Activated CD4-positive, alpha-beta memory T cell treated with anti-CD3 and anti-CD28 coated beads for 36 hours (primary cell): ENCODE measurements around the gene C2orf80. TPM values are rescaled to one million over a fixed set of nuclear protein-coding genes. Genes with fewer than 3 reads are reported as not detected.
A peak's percentile ranks its signal among the peaks of the same experiment; 100 is the strongest.
"Not testable (repeated sequence)": the region's sequence is repeated elsewhere in the genome, so short reads cannot be mapped to it uniquely, and the experiment has no call there.

Experiments
- CTCF ChIA-PET: fragments of 350-600 bp; sonication (Branson Sonifier 250); formaldehyde crosslinking; loops from one replicate; lab custom pipeline; 2021; ENCODE audit warnings: antibody characterized with exemption, inconsistent platforms; lab: Charles Lee
- POLR2A ChIA-PET: fragments of 350-600 bp; sonication (Branson Sonifier 250); formaldehyde crosslinking; loops from one replicate; lab custom pipeline; 2021; ENCODE audit warnings: antibody characterized with exemption; lab: Charles Lee
- DNase-seq: peaks from one replicate; pipeline ENCODE4 v3.0.0-alpha.2; 2020
- H3K27ac Mint-ChIP-seq: one replicate; pipeline ENCODE4 v1.8.0; 2021; ENCODE audit warnings: mixed read lengths
- H3K27me3 Mint-ChIP-seq: one replicate; pipeline ENCODE4 v1.8.0; 2021; ENCODE audit warnings: mixed read lengths
- H3K36me3 Mint-ChIP-seq: one replicate; pipeline ENCODE4 v1.8.0; 2021; ENCODE audit warnings: mixed read lengths
- H3K4me1 Mint-ChIP-seq: one replicate; pipeline ENCODE4 v1.8.0; 2021; ENCODE audit warnings: low read depth, mixed read lengths
- H3K4me3 Mint-ChIP-seq: one replicate; pipeline ENCODE4 v1.8.0; 2021; ENCODE audit warnings: mild to moderate bottlenecking, mixed read lengths
- H3K9me3 Mint-ChIP-seq: one replicate; pipeline ENCODE4 v1.8.0; 2021; ENCODE audit warnings: mixed read lengths
- intact Hi-C: fragments of 100-400 bp; cut with micrococcal nuclease; formaldehyde crosslinking; loops from one replicate; pipeline ENCODE4 v1.15.1; 2023
- total RNA-seq, 2 experiments: library from RNA; stranded (reverse); gene quantifications; one replicate each; pipeline ENCODE4 v1.2.3, GENCODE V29; 2021

C2orf80 gene
- total RNA-seq, 2 experiments from 2014 or later, result not detected

DNA sequence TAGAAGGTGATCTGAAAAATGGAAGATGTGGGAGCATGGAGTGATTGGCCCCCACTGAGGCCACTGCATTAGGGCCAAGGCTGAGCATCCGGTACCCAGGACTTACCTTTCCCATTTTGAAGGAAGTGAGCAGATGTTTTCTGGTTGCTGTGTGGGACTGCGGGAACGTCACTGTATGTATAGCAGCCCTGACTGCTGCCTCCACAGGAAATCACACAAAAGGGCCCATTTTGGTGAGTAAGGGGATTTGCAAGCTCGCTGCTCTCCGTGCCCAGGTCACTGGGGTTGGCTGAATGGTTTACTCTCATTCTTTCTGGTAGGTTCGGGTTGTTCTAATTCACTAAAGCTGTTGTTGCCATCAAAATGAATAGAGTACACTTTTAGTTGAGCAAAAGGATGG lies 43.8 kb downstream of the C2orf80 start, which contains the start of gene CRYGB:
Gene CRYGB (minus strand): TSS at position 153 of the 400 bp plus-strand sequence. CDS start 38 bp downstream, at position 115.
- H3K36me3 Mint-ChIP-seq, result no peaks in the 10 kb centered on the region

DNA sequence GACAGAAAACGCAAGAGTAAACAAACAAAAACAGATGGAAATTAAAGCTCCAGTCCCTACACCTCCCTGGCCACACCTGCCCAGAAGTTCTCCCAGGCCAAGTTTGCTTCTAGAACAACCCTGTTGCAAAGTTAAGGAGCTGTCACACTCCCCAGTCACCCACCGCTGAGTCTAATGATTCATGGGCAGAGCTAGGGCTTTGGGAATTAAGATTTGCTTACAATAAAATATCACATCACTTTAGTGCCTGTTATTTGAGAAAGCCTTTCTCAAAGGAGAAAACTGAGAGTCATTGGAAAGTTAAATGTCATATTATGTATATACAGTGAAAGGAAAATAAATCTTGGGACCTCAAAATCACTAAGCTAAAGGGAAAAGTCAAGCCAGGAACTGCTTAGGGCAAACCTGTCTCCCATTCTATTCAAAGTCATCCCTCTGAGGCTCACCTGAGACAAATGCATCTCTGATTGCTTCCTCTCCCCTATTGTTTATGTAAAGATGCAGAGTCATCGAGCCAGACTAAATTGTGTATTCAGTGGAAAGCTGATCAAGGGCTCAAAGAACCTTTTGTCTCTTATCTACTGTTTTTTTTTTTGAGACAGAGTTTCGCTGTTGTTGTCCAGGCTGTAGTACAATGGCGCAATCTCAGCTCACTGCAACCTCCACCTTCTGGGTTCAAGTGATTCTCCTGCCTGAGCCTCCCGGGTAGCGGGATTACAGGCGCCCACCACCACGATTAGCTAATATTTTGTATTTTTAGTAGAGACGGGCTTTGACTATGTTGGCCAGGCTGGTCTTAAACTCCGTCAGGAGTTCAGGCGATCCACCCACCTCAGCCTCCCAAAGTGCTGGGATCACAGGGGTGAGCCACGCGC lies 46.7 kb downstream of the C2orf80 start:
- CTCF ChIA-PET, result no interaction called here
- H3K4me3 Mint-ChIP-seq, result no peak overlapping the region

More for the DNA sequence above, 43.8 kb downstream of the C2orf80 start, which contains the start of gene CRYGB:
- Mint-ChIP-seq H3K4me3 (no peak within 1 kb of the TSS), H3K27ac (no peak within 1 kb of the TSS), H3K4me1 (no peaks in the 10 kb centered on the region), H3K27me3 (peaks cover 3% of the 10 kb centered on the region), H3K9me3 (peaks cover 2% of the 10 kb centered on the region)
- intact Hi-C loops, result no loop called here
- POLR2A ChIA-PET, result no interaction called here
- CTCF ChIA-PET, result no interaction called here
- DNase-seq, result no peak

DNA sequence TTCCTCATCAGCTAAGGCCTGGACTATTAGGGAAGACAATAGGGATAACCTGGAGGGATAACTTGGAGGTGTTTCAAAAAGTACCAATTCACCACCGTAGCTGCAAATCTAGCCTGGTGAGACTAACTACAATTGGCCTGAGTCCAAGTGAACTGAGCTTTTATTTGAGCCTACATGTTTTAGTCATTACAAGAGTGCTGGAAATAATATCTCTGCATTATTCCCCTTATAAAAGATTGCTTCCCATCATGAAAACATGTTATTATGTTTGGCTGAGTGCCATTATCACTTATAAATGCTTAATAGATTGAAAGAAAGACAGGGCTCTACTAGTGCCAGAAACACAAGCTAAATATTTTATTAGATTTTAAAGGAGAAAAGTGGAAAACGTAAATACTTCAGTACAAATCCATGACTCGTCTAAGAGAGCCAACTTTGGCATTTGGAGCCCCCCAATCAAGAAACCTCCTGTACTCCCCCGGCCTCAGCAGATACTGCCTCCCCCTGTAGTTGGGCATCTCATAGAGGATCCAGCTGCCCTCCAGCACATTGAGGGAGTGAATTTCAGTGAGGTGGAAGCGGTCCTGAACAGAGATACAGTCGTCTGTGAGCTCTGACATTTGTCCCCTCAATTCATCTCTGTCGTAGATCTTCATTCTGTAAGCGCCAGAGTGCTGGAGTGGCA lies 47.4 kb downstream of the C2orf80 start:
- Mint-ChIP-seq H3K4me1 (no peaks in the 10 kb centered on the region), H3K27ac (no peak overlapping the region), H3K36me3 (no peaks in the 10 kb centered on the region), H3K4me3 (no peak overlapping the region), H3K9me3 (peaks cover 2% of the 10 kb centered on the region), H3K27me3 (no peaks in the 10 kb centered on the region)
- POLR2A ChIA-PET, result no interaction called here
- CTCF ChIA-PET, result interaction anchor here (0.6 kb wide), 1 partner anchor 32 kb away, joined by 6 read pairs; no protein-coding TSS in a partner anchor
- DNase-seq, result no peak
- intact Hi-C loops, result no loop called here

More for the DNA sequence above, 46.7 kb downstream of the C2orf80 start:
- intact Hi-C loops, result no loop called here
- H3K27ac Mint-ChIP-seq, result no peak overlapping the region
- H3K27me3 Mint-ChIP-seq, result no peaks in the 10 kb centered on the region
- DNase-seq, result no peak
- POLR2A ChIA-PET, result no interaction called here
- H3K9me3 Mint-ChIP-seq, result peaks cover 2% of the 10 kb centered on the region
- H3K36me3 Mint-ChIP-seq, result no peaks in the 10 kb centered on the region
- H3K4me1 Mint-ChIP-seq, result no peaks in the 10 kb centered on the region

GRCh38 chr2:208139447-208139846 lies 50.4 kb downstream of the C2orf80 start:
- Mint-ChIP-seq H3K4me3 (no peak overlapping the region), H3K27me3 (no peaks in the 10 kb centered on the region), H3K36me3 (no peaks in the 10 kb centered on the region), H3K4me1 (peaks cover 5% of the 10 kb centered on the region), H3K9me3 (peaks cover 2% of the 10 kb centered on the region), H3K27ac (no peak overlapping the region)
- POLR2A ChIA-PET, result no interaction called here
- CTCF ChIA-PET, result interaction anchor here (0.6 kb wide), 1 partner anchor 1544 kb away, joined by 3 read pairs; no protein-coding TSS in a partner anchor
- DNase-seq, result no peak
- intact Hi-C loops, result no loop called here

DNA sequence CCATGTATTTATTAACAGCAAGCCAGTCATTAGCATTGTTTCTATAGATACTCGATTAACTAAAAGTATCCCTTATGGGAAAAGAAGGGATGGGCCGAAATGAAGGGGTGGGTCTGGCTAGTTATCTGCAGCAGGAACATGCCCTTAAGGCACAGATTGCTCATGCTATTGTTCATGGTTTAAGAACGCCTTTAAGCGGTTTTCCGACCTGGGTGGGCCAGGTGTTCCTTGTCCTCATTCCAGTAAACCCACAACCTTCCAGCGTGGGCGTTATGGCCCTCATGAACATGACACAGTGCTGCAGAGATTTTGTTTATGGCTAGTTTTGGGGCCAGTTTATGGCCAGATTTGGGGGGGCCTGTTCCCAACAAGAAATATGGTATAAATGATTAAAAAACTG lies 51.5 kb downstream of the C2orf80 start:
- H3K4me1 Mint-ChIP-seq, H3K36me3 Mint-ChIP-seq, POLR2A ChIA-PET, DNase-seq, H3K4me3 Mint-ChIP-seq, CTCF ChIA-PET, intact Hi-C loops, H3K27ac Mint-ChIP-seq, H3K27me3 Mint-ChIP-seq, H3K9me3 Mint-ChIP-seq: not testable (repeated sequence)

DNA sequence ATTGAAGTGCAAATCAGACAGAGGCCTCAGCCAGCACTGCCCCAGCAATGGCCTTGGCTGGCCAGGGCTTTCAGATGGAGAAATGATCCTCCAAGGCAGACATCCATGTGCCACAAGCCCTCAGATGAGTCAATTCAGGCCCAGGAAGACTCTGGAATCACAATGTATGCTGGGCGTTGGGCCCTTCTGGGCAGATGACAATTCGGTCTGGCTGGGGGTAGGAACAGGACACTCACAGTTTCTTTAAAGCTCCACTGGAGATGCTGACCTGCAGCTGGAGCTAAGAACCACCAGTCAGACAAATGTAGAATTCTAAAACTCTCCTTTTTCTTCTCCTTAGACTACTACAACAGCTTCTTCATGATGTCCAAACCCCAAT lies 53.1 kb downstream of the C2orf80 start:
- Mint-ChIP-seq H3K4me1 (peaks cover 5% of the 10 kb centered on the region), H3K9me3 (peaks cover 2% of the 10 kb centered on the region), H3K27ac (no peak overlapping the region), H3K27me3 (peaks cover 2% of the 10 kb centered on the region), H3K36me3 (no peaks in the 10 kb centered on the region), H3K4me3 (no peak overlapping the region)
- POLR2A ChIA-PET, result no interaction called here
- CTCF ChIA-PET, result no interaction called here
- intact Hi-C loops, result no loop called here
- no peak for DNase-seq

- no peak for DNase-seq
- Mint-ChIP-seq H3K4me1 (peaks cover 5% of the 10 kb centered on the region), H3K9me3 (peaks cover 2% of the 10 kb centered on the region), H3K4me3 (no peak overlapping the region), H3K36me3 (no peaks in the 10 kb centered on the region), H3K27ac (no peak overlapping the region), H3K27me3 (peaks cover 2% of the 10 kb centered on the region)
- intact Hi-C loops, result no loop called here
- CTCF ChIA-PET, result no interaction called here
- POLR2A ChIA-PET, result no interaction called here
These were observed 53.8 kb downstream of the C2orf80 start for GRCh38 chr2:208135794-208136715.

GRCh38 chr2:208134928-208135586 lies 54.8 kb downstream of the C2orf80 start:
- Mint-ChIP-seq H3K36me3 (no peaks in the 10 kb centered on the region), H3K9me3 (peaks cover 2% of the 10 kb centered on the region), H3K27ac (no peak overlapping the region), H3K4me3 (no peak overlapping the region), H3K27me3 (peaks cover 2% of the 10 kb centered on the region), H3K4me1 (peaks cover 5% of the 10 kb centered on the region)
- intact Hi-C loops, result no loop called here
- POLR2A ChIA-PET, result no interaction called here
- CTCF ChIA-PET, result no interaction called here
- DNase-seq, result peak; percentile 16

GRCh38 chr2:208130712-208131110 lies 59.1 kb downstream of the C2orf80 start:
- Mint-ChIP-seq H3K27ac (no peak overlapping the region), H3K4me1 (peaks cover 5% of the 10 kb centered on the region), H3K4me3 (no peak overlapping the region), H3K27me3 (peaks cover 7% of the 10 kb centered on the region), H3K36me3 (no peaks in the 10 kb centered on the region), H3K9me3 (no peaks in the 10 kb centered on the region)
- CTCF ChIA-PET, result no interaction called here
- intact Hi-C loops, result no loop called here
- no peak for DNase-seq
- POLR2A ChIA-PET, result no interaction called here

GRCh38 chr2:208129744-208130711 lies 59.8 kb downstream of the C2orf80 start, which contains the start of gene CRYGC:
Gene CRYGC, minus strand, starts transcription at chr2:208129828. Its CDS starts 36 bp downstream, at chr2:208129792.
- peaks cover 13% of the 10 kb centered on the region for H3K27me3 Mint-ChIP-seq
- intact Hi-C loops, result no loop called here
- POLR2A ChIA-PET, result no interaction called here
- CTCF ChIA-PET, result no interaction called here
- no peaks in the 10 kb centered on the region for H3K9me3 Mint-ChIP-seq
- H3K36me3 Mint-ChIP-seq, result no peaks in the 10 kb centered on the region
- H3K4me1 Mint-ChIP-seq, result peaks cover 2% of the 10 kb centered on the region
- H3K27ac Mint-ChIP-seq, result no peak within 1 kb of the TSS
- H3K4me3 Mint-ChIP-seq, result no peak within 1 kb of the TSS
- no peak for DNase-seq
